Lower leg skin (tissue), 3 donors: Measurements from ENCODE around the gene ZNF710.

Experiments used
- POLR2A ChIP-seq, 2 donors: fragments of 450-650 bp; IDR thresholded peaks; one replicate each; pipeline ENCODE4 v1.6.1; 2016 to 2017; ENCODE audit warnings: antibody characterized with exemption in 2 of 2, mild to moderate bottlenecking in 1 of 2, moderate library complexity in 1 of 2
- TF ChIP-seq, protein P1 (sequence below), 3 donors: fragments of 450-650 bp; IDR thresholded peaks; one replicate each; pipeline ENCODE4 v1.5.1; 2016; ENCODE audit warnings: antibody characterized with exemption in 3 of 3, mild to moderate bottlenecking in 3 of 3, moderate library complexity in 2 of 3

GRCh38 chr15:90106522-90107117, 105.5 kb downstream of the ZNF710 start:
- TF ChIP-seq, protein P1, sequence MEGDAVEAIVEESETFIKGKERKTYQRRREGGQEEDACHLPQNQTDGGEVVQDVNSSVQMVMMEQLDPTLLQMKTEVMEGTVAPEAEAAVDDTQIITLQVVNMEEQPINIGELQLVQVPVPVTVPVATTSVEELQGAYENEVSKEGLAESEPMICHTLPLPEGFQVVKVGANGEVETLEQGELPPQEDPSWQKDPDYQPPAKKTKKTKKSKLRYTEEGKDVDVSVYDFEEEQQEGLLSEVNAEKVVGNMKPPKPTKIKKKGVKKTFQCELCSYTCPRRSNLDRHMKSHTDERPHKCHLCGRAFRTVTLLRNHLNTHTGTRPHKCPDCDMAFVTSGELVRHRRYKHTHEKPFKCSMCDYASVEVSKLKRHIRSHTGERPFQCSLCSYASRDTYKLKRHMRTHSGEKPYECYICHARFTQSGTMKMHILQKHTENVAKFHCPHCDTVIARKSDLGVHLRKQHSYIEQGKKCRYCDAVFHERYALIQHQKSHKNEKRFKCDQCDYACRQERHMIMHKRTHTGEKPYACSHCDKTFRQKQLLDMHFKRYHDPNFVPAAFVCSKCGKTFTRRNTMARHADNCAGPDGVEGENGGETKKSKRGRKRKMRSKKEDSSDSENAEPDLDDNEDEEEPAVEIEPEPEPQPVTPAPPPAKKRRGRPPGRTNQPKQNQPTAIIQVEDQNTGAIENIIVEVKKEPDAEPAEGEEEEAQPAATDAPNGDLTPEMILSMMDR (IDR thresholded peaks at IDR 0.05), result no peak
- no peak for TF ChIP-seq POLR2A (IDR thresholded peaks at IDR 0.05)
